Measurements from ENCODE around the gene UPK3A.
"Not testable (repeated sequence)": the region's sequence is repeated elsewhere in the genome, so short reads cannot be mapped to it uniquely, and the experiment has no call there.

The UPK3A gene

GRCh38 chr22:45309422-45310227 is 24.9 kb downstream of the UPK3A start, which contains the start of gene FAM118A:
Gene FAM118A (plus strand): TSS chr22:45309934. CDS start chr22:45322380, 12,446 bp downstream.
- peak; percentile 85 for DNase-seq (ENCODE audit: low spot score)

DNA sequence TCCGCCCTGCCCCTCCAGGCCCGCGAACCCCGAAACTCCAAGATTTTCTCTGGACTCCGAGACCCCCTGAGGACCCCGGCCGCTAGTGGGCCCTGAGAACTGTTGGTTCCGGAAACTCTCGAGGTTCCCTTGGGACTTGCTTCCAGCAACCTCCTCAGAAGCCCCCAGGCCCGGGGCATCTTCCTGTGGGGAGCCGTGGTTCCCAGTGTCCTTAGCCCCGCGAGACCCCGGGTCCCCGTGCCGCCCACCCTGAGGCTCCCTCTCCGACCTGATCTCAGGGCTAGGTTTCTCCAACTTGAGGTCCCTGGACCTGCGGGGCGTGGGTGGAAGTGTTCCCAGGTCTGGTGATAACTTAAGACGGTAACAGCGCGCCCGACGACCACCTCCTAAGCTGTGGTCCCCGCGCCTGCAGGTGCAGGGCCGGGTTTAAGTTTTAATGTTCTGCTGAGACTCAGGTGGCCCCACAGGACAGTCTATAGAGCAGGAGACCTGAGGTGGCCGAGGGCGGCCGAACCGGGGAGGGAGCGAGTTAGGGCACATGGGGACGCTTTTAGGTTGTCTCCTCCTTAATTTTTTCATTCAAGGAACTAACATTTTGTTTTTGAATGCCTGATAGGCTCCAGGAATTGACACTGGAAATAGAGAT is 25.7 kb downstream of the UPK3A start:
- DNase-seq (ENCODE audit: low spot score), result no peak

GRCh38 chr22:45310977-45311531 is 26.3 kb downstream of the UPK3A start:
- DNase-seq (ENCODE audit: low spot score), result no peak

DNA sequence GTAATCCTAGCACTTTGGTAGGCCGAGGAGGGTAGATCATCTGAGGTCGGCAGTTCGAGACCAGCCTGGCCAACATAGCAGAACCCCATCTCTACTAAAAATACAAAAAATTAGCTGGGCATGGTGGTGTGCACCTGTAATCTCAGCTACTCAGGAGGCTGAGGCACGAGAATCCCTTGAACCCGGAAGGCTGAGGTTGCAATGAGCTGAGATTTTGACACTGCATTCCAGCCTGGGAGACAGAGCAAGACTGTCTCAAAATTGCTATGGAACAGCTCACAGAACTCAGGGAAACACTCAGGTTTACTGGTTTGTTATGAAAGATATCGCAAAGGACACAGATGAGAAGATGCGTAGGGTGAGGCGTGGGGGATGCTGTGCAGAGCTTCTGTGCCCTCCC is 27.7 kb downstream of the UPK3A start:
- no peak for DNase-seq (ENCODE audit: low spot score)

DNA sequence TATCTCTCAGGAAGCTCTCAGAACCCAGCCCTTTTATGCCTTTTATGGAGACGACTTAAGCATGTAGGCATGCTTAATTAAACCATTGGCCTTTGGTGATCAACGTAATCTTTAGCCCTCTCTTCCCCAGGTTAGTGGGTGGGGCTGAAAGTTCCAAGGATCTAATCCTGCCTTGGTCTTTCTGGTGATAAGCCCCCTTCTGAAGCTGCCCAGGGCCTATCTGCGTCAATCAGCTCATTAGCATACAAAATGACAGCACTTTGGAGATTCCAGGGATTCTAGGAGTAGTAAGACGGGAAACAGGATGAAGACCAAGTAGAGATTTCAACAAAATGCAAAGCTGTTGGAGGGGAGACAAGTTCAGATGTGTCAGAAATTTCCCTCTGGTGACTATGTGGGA is 28.1 kb downstream of the UPK3A start:
- no peak for DNase-seq (ENCODE audit: low spot score)

GRCh38 chr22:45314054-45314721 is 29.4 kb downstream of the UPK3A start:
- no peak for DNase-seq (ENCODE audit: low spot score)

DNA sequence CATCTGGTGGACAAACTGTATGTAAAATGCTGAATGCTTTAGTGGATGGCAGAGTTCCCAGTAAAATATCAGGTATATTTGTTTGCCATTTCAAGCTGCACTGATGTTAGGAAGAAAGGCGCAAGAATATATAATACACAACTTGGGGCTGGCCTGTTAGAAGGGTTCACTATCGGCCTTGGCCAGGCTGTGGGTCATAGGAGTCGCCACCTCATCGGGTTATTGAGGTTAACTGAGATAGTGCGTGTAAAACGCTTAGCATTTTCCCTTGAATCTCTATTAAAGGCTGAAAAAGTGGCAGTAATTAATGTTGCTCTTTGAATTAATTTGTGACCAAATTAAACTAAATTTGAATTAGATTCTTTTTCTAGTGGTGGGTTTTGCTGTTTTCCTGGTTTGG is 30.0 kb downstream of the UPK3A start:
- DNase-seq (ENCODE audit: low spot score), result no peak

DNA sequence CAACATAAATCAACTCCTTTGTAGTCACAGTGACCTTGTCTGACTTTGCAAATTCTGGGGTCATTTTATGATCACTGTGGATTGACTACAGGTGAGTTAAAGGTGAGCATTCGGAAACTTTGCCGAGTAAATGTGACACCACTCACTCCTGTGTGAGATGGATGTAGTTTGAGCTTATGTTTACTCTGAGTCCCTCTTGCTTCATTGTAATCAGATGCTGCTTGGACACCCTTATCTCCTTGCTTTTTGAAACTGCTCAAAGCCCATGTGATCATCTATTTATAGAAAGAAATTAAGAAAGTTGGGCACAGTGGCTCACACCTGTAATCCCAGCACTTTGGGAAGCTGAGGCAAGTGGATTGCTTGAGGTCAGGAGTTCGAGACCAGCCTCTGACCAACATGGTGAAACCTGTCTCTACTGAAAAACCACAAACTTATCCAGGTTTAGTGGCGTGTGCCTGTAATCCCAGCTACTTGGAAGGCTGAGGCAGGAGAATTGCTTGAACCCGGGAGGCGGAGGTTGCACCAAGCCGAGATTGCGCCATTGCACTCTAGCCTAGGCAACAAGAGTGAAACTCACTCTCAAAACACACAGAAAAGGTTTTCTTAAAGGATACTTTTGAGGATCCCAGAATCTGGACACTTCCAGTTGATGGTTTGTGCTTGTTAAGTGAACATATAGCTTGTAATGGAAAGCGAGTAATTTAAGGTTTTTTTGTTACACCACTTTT is 32.2 kb downstream of the UPK3A start:
- DNase-seq (ENCODE audit: low spot score), result no peak

DNA sequence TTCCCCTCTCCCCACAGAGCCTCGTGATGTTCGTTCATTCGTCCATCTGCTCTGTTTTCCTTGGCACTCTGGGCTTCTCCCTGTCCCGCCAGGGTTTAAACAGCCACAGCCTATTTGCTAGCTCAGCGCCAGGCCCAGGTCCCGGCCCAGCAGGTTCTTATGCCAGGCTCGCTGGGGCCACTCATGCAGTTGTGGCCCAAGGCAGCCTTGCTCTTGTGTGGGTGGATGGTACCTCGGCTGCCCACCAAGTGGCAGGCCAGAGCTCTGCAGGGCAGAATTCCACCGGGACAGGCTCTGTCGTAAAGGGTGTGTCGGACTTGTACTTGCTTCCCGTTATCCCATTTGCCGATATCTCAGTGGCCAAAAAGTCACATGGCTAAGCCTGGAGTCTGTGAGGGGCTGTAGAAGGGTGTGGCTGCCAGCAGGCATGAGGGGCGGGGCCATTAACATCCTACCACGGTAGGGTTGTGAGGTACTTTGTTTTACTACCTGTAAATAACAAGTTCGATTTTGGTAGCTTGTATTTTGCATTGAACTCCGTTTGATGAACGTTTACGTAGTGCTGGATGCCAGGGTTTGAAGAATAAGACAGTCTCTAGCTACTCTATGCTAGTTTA is 32.9 kb downstream of the UPK3A start:
- no peak for DNase-seq (ENCODE audit: low spot score)

DNA sequence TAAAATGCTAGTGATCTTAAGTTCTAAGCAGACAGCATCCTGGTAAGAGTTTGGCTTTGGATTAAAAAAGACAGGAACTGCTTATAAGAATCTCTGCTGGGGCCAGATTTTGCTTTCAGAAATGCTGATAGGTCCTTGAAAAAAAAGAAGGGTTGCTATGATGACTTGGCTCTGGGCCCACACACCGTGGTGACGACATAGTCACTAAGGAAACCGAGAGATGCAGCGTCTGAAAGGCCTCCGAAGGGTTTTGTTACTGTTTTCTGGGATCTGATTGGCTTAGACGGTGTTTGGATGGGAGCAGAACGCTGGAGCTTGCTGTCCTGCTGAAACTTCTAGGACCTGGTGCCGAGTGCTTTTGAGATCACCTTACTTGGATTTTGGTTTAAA is 33.4 kb downstream of the UPK3A start:
- peak; percentile 26 for DNase-seq (ENCODE audit: low spot score)

GRCh38 chr22:45318558-45319323 is 34.0 kb downstream of the UPK3A start:
- DNase-seq (ENCODE audit: low spot score), result no peak

DNA sequence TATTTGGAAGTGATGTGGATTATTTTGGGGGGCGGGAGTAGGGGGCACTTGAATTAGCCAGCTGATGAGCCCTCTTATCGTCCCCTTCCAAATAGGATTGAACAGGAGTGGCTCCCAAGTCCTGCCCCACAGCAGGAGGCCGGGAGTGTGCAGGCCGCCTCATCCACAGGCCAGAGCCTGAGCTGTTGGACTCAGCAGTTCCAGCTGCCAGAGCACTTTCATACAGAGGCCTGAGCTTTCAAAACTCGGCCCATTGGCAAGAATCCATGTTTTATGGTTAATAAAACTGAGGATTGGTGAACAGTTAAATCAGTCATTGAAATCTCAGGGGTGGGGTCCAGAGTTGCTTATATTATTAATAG is 34.6 kb downstream of the UPK3A start:
- no peak for DNase-seq (ENCODE audit: low spot score)

- DNase-seq (ENCODE audit: low spot score), result no peak
Observed at GRCh38 chr22:45320357-45320976, 35.7 kb downstream of the UPK3A start.

- DNase-seq (ENCODE audit: low spot score), result no peak
Observed at GRCh38 chr22:45321827-45322226, 37.1 kb downstream of the UPK3A start.

- DNase-seq (ENCODE audit: low spot score), result no peak
Observed at GRCh38 chr22:45322873-45323525, 38.2 kb downstream of the UPK3A start.

GRCh38 chr22:45323695-45324094 is 38.9 kb downstream of the UPK3A start:
- DNase-seq (ENCODE audit: low spot score), result no peak

DNA sequence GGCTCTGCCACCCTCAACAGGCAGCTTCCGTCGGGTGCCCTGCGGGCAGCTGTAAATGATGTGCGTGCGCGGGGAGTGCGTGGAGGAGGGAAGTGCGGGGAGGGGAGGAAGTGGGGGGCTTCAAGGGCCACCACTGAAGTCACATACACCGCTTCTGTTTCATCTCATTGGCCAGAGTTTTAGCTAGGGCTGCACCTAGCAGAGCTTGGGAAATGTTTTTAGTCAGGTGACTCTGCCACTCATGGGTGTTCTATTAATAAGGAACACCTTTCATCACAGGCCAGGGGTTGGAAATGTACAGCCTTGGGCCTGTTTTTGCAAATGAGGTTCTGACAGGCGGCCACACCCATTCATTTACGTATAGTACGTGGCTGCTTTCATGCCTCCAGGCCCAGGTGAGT is 39.6 kb downstream of the UPK3A start:
- DNase-seq (ENCODE audit: low spot score), result no peak

DNA sequence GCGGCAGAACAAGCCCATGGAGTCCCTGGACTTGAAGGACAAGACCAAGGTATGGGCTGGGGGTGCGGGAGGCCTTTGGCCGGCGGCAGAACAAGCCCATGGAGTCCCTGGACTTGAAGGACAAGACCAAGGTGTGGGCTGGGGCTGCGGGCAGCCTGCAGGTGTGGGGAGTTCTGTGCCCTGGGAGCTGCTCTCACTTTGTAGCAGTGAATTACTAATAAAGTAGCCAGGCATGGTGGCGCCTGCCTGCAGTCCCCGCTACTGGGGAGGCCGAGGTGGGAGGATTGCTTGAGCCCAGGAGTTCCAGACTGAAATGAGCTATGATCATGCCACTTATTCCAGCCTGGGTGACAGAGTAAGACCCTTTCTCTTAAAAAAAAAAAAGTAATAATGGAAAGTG is 43.5 kb downstream of the UPK3A start:
- not testable (repeated sequence) for DNase-seq (ENCODE audit: low spot score)

DNA sequence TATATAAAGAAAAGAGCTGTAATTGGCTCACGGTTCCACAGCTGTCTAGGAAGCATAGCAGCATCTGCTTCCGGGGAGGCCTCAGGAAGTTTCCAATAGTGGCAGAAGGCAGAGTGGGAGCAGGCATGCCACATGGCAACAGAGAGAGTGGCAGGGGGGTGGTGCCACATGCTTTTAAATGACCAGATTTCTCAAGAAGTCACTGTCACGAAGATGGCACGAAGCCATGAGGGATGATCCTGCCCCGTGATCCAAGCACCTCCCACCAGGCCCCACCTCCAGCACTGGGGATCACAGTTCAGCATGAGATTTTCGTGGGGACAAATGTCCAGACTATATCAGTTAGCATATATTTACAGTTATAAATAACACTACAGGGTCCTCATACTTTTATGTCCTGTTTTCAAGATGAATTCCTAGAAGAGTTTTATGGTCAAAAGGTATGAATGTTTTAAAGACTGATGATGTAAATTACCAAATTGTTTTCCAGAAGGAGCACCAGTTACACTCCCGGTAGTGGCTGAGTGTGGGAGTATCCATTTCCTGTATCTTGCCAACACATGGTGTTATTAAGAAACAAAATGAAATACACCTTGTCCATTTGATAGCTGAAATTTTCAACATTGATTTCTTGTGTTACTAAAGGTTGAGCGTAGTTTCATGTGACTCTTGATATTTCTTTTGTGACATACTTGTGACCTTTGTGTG is 44.2 kb downstream of the UPK3A start:
- no peak for DNase-seq (ENCODE audit: low spot score)

Measured in RKO (cell line).